ENCODE measurements around the gene DPP10. TPM values are rescaled to one million over a fixed set of nuclear protein-coding genes. Genes with fewer than 3 reads are reported as not detected.

Gene DPP10
- total and polyA plus RNA-seq, 8 donors = 1.1 to 8.2 (median 5.8) TPM

GRCh38 chr2:115552726-115553125 lies 1110.3 kb downstream of the DPP10 start:
- no peak overlapping the region for H3K4me3 ChIP-seq
- intact Hi-C loops (cut with DNase I) = no loop called here
- TF ChIP-seq CTCF (IDR thresholded peaks at IDR 0.05) = no peak
- no peaks in the 10 kb centered on the region for H3K9me3 ChIP-seq
- no peak for FAIRE-seq
- no peak for ATAC-seq
- DNase-seq = no peak
- H3K27me3 ChIP-seq = no peaks in the 10 kb centered on the region
- WGBS, 2 donors = 36 to 43% methylated on average over 2 of the region's 2 CpGs
- no peak overlapping the region for H3K27ac ChIP-seq
- peaks cover 0 to 9% (median 0%) of the 10 kb centered on the region in 3 donors for H3K4me1 ChIP-seq
- H3K36me3 ChIP-seq = no peaks in the 10 kb centered on the region

GRCh38 chr2:115554153-115554552 lies 1111.7 kb downstream of the DPP10 start:
- TF ChIP-seq CTCF (IDR thresholded peaks at IDR 0.05) = no peak
- no peak overlapping the region for H3K4me3 ChIP-seq
- no peaks in the 10 kb centered on the region for H3K9me3 ChIP-seq
- DNase-seq = no peak
- intact Hi-C loops (cut with DNase I) = no loop called here
- no peaks in the 10 kb centered on the region for H3K27me3 ChIP-seq
- no peak for FAIRE-seq
- peaks cover 0 to 9% (median 0%) of the 10 kb centered on the region in 3 donors for H3K4me1 ChIP-seq
- H3K27ac ChIP-seq = no peak overlapping the region
- no peak for ATAC-seq
- no peaks in the 10 kb centered on the region for H3K36me3 ChIP-seq

GRCh38 chr2:115558725-115559124 lies 1116.3 kb downstream of the DPP10 start:
- Histone ChIP-seq H3K36me3 (no peaks in the 10 kb centered on the region), H3K9me3 (no peaks in the 10 kb centered on the region), H3K4me3 (no peak overlapping the region), H3K27me3 (no peaks in the 10 kb centered on the region), H3K4me1 (no peaks in the 10 kb centered on the region), H3K27ac (no peak overlapping the region)
- no peak for ATAC-seq
- no peak for TF ChIP-seq CTCF (IDR thresholded peaks at IDR 0.05)
- 41 to 48% methylated on average over 1 of the region's 1 CpG for WGBS, 2 donors
- intact Hi-C loops (cut with DNase I) = no loop called here
- no peak for DNase-seq
- FAIRE-seq = no peak

DNA sequence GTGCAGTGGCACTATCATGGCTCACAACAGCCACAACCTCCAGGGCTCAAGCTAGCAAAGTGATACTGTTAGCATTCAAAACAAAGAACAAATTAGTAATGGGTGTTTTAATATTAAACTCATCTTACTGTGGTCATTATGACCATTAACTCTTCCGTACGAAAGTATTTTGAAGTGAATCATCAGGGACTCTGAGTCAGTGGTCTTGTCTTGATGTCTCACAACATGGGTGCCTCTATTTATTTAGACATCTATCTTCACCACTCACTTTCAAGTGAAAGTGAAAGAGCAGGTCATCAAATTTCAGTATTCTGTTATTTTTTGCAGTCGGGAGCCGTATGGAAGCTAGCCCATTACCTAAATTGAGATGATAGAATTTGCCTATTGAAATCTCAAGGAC lies 1118.2 kb downstream of the DPP10 start:
- H3K9me3 ChIP-seq = no peaks in the 10 kb centered on the region
- H3K27me3 ChIP-seq = no peaks in the 10 kb centered on the region
- no peak overlapping the region for H3K27ac ChIP-seq
- no peak for FAIRE-seq
- WGBS, 2 donors = 86 to 90% methylated on average over 4 of the region's 4 CpGs
- no peaks in the 10 kb centered on the region for H3K4me1 ChIP-seq
- H3K36me3 ChIP-seq = no peaks in the 10 kb centered on the region
- no peak for ATAC-seq
- intact Hi-C loops (cut with DNase I) = no loop called here
- H3K4me3 ChIP-seq = no peak overlapping the region
- DNase-seq = no peak
- no peak for TF ChIP-seq CTCF (IDR thresholded peaks at IDR 0.05)

GRCh38 chr2:115568643-115569042 lies 1126.2 kb downstream of the DPP10 start:
- Histone ChIP-seq H3K4me1 (no peaks in the 10 kb centered on the region), H3K27me3 (no peaks in the 10 kb centered on the region), H3K4me3 (no peak overlapping the region), H3K27ac (no peak overlapping the region), H3K36me3 (no peaks in the 10 kb centered on the region), H3K9me3 (no peaks in the 10 kb centered on the region)
- intact Hi-C loops (cut with DNase I) = no loop called here
- WGBS, 2 donors = 85 to 91% methylated on average over 1 of the region's 1 CpG
- DNase-seq (no peak), ATAC-seq (no peak), FAIRE-seq (no peak)
- no peak for TF ChIP-seq CTCF (IDR thresholded peaks at IDR 0.05)
